SK-N-MC (cell line): ENCODE results near the gene VSNL1.

Experiments
- EZH2 ChIP-seq: fragments of 200-600 bp; sonication (generic); IDR thresholded peaks from one replicate; pipeline ENCODE4 v1.6.1; 2017; ENCODE audit warnings: antibody characterized with exemption
- FOXP2 ChIP-seq: optimal IDR thresholded peaks from 2 replicates; pipeline ENCODE3; 2011; ENCODE audit warnings: mild to moderate bottlenecking, moderate library complexity; ENCODE audit not compliant: insufficient read depth; ENCODE audit errors: extremely low read length, control extremely low read depth
- POLR2AphosphoS5 ChIP-seq: IDR thresholded peaks from 2 replicates; pipeline ENCODE4 v1.6.1; 2012; ENCODE audit warnings: mild to moderate bottlenecking, low read depth, low read length, borderline replicate concordance

- TF ChIP-seq EZH2 = no peak
- no peak for TF ChIP-seq POLR2AphosphoS5
- no peak for TF ChIP-seq FOXP2
Measured at GRCh38 chr2:17558878-17559277, 18.4 kb downstream of the VSNL1 start.
